8988T (cell line): ENCODE results near the gene CPB1.

ENCODE experiments used
- DNase-seq: peaks from one replicate; pipeline ENCODE4 v3.0.0; 2011

The CPB1 gene

GRCh38 chr3:148884261-148884660, 56.6 kb downstream of the CPB1 start:
- DNase-seq, result no peak

GRCh38 chr3:148889828-148890227, 62.2 kb downstream of the CPB1 start:
- DNase-seq, result no peak

GRCh38 chr3:148896062-148896461, 68.5 kb downstream of the CPB1 start:
- DNase-seq, result no peak

- no peak for DNase-seq
Measured at GRCh38 chr3:148901987-148902791, 74.6 kb downstream of the CPB1 start.

- DNase-seq, result no peak
Measured at GRCh38 chr3:148903022-148903442, 75.4 kb downstream of the CPB1 start.

GRCh38 chr3:148903941-148904340, 76.3 kb downstream of the CPB1 start:
- no peak for DNase-seq

GRCh38 chr3:148906667-148907066, 79.1 kb downstream of the CPB1 start:
- DNase-seq, result no peak
